GM18502 (cell line): Measurements from ENCODE around the gene EGLN2.
"Not testable (repeated sequence)": the region's sequence is repeated elsewhere in the genome, so short reads cannot be mapped to it uniquely, and the experiment has no call there.

Experiments used
- ATAC-seq: cut with Tn5 transposase; IDR thresholded peaks from one replicate; pipeline ENCODE4 v1.9.1; 2021; ENCODE audit warnings: mild to moderate bottlenecking; ENCODE audit not compliant: unreplicated experiment, poor library complexity

EGLN2 gene

DNA sequence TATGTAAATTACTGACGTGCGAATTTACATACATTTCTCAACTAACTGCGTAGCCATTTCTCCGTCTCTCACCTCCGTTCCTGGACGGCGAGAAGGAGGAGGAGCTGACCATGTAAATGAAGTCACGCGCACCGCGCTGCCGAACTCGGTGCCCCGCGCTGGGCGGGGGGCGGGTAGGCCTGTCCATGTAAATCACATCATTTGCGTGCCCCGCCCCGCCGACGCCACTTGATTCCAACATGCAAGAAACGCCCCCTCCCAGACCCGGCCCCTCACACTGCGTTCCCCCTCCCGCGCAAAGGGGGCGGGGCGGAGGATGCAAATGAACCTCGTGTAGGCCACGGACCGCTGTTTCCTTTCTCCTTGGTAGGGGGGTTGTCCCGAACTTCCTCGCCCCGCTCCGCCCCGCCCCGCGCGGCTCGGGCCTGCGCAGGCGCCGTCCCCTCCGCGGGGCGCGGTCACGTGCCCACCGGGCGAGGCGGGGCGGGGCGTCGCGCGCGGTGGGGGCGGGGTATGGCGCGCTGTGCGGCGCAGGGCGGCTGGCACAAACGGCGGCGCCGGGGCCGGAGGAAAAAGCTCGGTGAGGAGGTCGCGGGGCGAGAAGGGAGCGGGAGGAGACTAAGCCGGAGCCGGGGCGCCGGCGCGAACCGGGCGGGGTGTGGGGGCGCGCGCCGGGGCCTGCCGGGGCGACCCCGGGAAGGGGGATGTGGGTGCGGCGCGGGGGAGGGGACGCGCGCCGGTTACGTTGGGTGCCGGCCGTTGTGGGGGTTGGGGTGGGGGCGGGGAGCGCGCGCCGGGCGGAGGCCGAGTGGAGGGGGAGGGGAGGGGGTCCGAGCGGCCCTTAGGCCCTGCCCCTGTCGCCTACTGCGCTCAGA is at the start of gene EGLN2:
EGLN2 (plus strand) TSS at position 509 of the 875 bp plus-strand sequence. CDS start 1,382 bp downstream, outside the sequence.
- ATAC-seq: peak; percentile 81

DNA sequence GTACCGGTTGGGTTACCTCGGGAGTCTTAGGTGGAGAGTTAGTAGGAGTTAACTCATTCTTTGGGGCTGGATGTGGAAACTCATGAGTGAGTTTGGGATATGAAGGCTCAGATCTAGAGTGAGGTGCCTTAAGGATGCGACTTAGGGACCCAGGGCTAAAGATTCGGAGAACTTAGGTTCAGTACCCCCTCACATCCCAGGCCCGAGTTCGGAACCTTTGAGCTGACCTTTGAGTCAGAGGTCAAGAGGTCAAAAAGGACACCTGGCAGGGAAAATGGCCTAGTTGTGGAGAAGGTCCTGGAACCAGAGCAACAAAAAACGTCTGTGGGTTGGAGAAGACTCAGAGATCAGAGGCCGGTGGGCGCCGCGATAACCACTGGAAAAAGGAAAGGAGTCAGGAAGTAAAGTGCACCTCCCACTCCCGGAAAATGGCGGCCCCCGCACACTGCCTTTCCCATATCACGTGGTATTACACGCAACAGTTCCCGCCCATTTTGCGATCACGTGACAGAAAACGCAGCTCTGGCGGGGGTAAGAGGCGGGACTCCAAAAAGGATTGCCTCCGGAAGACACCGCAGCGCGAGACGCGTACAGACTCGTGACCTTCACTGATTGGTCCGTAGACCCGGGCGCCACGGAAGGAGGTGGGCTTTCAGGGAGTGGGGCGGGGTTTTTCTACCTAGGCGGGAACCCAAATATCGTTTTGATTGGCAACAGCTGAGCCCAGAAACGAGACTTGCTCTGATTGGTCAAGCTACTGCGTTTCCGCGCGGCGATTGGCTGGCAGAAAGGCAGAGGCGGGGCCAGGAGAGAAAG is 48.7 kb upstream of the EGLN2 start, which contains the start of gene ACTMAP:
ACTMAP (minus strand) TSS at position 420 of the 816 bp plus-strand sequence. CDS start 674 bp downstream, outside the sequence.
- ATAC-seq: peak; percentile 81

DNA sequence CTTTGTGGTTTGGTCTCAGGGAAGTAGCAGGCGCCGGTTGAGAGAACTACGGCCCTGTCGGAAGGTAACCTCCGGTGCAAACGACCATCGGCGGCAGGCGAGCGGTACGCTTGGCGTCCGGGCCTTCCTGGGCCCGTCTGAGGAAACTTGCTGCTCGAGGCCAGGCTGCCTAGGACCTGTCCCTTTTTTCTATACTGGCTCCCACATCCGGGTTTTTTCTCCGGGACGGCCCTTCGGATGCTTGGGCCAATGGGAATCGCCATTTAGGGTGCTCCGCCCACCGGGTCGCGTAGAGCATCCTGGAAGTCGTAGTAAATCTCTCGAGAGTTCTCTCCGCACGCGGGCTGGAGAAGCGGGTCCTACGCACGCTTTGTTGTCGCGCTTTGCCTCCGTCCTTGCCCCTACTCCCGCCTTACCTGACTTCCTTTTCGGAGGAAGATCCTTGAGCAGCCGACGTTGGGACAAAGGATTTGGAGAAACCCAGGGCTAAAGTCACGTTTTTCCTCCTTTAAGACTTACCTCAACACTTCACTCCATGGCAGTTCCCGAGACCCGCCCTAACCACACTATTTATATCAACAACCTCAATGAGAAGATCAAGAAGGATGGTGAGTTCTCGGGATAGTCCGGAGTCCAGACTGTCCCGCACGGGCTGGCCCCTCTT is 48.0 kb upstream of the EGLN2 start, which contains the start of gene SNRPA:
SNRPA (plus strand) TSS at position 330 of the 664 bp plus-strand sequence; CDS start at position 536, 206 bp downstream.
- peak; percentile 58 for ATAC-seq

GRCh38 chr19:40752257-40752781 is 46.7 kb upstream of the EGLN2 start:
- ATAC-seq: no peak

- no peak for ATAC-seq
Observed at GRCh38 chr19:40754611-40755247, 44.3 kb upstream of the EGLN2 start.

DNA sequence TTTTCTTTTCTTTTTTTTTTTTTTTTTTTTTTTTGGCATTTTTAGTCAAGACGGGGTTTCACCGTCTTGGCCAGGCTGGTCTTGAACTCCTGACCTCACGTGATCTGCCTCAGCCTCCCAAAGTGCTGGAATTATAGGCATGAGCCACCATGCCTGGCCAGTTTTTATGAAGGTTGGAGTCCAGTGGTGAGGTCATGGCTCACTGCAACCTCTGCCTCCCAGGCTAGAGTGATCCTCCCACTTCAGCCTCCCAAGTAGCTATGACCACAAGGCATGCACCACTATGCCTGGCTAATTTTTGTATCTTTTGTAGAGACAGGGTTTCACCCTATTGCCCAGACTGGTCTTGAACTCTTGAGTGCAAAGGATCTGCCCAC is 43.8 kb upstream of the EGLN2 start:
- ATAC-seq: no peak

- ATAC-seq: no peak
Observed at GRCh38 chr19:40755791-40756190, 43.2 kb upstream of the EGLN2 start.

DNA sequence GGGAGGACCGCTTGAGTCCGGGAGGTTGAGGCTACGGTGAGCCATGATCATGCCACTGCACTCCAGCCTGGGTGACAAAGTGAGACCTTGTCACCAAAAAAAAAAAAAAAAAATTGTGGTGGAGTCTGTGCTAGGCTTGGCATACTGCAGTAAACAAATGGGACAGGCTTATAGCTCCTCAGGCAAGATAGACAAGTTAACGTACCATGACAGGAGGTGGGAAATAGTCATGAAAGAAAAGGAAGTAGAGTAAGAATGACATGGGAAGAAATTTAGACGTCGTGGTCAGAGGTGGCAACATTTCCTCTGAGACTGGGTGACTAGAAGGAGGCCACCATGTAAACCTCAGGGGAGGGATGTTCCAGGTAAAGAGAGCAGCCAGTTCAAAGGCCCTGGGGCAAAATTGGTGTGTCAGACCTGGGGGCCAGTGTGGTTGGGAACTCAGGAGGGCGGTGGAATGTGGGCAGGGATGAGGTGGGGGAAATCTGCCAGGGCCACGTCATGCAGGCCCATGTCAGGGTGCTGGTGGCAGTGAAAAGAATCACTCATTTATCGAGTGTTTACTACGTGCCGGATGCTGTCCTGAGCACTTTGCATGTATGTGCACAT is 42.4 kb upstream of the EGLN2 start:
- no peak for ATAC-seq

GRCh38 chr19:40758491-40758890 is 40.5 kb upstream of the EGLN2 start:
- no peak for ATAC-seq

DNA sequence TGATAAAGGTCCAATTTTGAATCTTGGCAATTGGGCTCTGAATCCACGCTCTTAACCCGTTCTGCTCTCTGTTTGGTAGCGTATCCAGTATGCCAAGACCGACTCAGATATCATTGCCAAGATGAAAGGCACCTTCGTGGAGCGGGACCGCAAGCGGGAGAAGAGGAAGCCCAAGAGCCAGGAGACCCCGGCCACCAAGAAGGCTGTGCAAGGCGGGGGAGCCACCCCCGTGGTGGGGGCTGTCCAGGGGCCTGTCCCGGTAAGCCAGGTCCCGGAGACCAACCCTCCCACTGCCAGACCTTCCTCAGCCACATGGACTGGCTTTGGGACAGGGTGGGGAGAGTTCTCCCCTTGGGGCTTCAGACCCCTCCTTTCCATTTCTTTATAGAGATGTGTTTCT is 39.6 kb upstream of the EGLN2 start:
- no peak for ATAC-seq

DNA sequence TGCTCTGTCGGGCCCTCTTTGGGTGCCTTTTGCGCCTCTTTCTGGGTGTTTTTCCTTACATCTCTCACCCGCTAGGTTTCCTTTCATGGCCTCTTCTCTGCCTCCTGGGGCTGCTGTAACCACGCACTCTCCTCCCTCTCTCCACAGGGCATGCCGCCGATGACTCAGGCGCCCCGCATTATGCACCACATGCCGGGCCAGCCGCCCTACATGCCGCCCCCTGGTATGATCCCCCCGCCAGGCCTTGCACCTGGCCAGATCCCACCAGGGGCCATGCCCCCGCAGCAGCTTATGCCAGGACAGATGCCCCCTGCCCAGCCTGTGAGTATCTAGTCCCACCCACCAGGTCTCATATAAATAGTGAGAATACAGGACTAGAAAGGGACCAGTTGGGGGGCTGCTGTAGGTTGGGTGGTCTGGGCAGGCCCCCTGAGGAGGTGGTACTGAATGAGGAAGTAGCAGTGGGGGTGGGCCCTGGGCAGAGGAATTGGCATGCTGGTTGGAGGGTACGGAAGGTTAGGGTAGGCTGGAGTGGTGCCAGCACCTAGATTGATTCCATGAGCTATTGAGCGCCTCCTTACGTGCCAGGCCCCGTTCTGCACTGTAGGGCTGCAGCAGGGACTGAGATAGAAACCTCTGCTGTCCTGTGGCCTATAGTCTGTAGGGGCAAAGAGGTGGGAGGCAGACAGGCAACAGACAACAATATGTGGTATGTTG is 36.1 kb upstream of the EGLN2 start:
- ATAC-seq: no peak

DNA sequence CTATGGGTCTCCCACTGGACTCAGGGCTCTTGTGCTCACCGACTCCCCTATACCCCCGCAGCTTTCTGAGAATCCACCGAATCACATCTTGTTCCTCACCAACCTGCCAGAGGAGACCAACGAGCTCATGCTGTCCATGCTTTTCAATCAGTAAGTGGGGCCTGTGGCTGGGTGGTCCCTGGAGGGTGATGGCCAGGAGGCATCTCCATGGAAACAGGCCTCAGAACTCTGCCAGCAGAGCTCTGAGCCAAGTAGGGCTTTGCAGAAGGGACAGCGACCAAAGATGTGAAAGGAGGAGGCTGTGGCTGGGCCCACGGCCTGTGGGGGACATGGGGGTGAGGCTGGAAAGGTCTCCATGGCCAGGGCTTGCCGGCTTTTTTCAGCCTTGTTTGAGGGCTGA is 35.5 kb upstream of the EGLN2 start:
- no peak for ATAC-seq

DNA sequence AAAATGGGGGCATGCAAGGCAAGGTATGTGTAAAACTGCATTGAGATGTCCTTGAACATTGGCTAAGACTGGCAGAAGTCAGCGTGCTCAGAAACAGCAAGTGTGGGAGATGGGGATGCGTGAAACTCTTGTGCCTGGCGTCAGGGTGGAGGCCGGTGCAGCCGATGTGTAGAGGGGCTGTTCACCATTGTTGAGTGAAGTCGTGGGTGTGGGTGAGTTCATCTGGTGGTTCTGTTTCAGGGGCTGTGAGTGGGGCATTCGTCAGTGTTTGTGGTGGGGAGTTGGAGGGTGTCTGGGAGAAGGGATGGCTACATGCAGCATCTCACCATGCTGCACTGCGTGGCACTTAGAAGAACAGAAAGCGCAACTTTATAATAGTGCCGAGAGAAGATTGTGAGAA is 35.0 kb upstream of the EGLN2 start:
- ATAC-seq: no peak

- ATAC-seq: not testable (repeated sequence)
Observed at GRCh38 chr19:40766385-40766784, 32.6 kb upstream of the EGLN2 start.

- no peak for ATAC-seq
Observed at GRCh38 chr19:40768869-40769268, 30.1 kb upstream of the EGLN2 start.

GRCh38 chr19:40771101-40771862 is 27.7 kb upstream of the EGLN2 start:
- ATAC-seq: not testable (repeated sequence)

- no peak for ATAC-seq
Observed at GRCh38 chr19:40774916-40775631, 23.9 kb upstream of the EGLN2 start, which contains the start of gene MIA. MIA (plus strand) TSS chr19:40775521; CDS start chr19:40775543, 22 bp downstream.
